Upper lobe of left lung (tissue), 4 donors: ENCODE measurements around the gene ADAMTS12.

ENCODE experiments used
- CTCF ChIP-seq, 6 experiments: fragments of 450-650 bp in 4 of 6; fragments of 200-600 bp in 2 of 6; sonication (generic) in 2 of 6; IDR thresholded peaks; one replicate each; pipeline ENCODE4 v1.5.1; 2016 to 2019; ENCODE audit warnings: antibody characterized with exemption in 6 of 6
- EP300 ChIP-seq, 4 donors: sonication (generic); formaldehyde crosslinking; IDR thresholded peaks; one replicate each; pipeline ENCODE4 v1.5.1; 2017; ENCODE audit warnings: antibody characterized with exemption in 4 of 4, control low read depth in 2 of 4
- POLR2A ChIP-seq, 4 donors: fragments of 450-650 bp; IDR thresholded peaks; one replicate each; pipeline ENCODE4 v1.5.1; 2016 to 2017; ENCODE audit warnings: antibody characterized with exemption in 4 of 4, mild to moderate bottlenecking in 2 of 4
- POLR2AphosphoS5 ChIP-seq, 2 donors: sonication (generic); formaldehyde crosslinking; IDR thresholded peaks; one replicate each; pipeline ENCODE4 v1.5.1; 2017; ENCODE audit warnings: antibody characterized with exemption in 2 of 2

GRCh38 chr5:33788922-33789566 lies 102.7 kb downstream of the ADAMTS12 start:
- TF ChIP-seq CTCF (IDR thresholded peaks at IDR 0.05), result no peak
- no peak for TF ChIP-seq POLR2A (IDR thresholded peaks at IDR 0.05)
- no peak for TF ChIP-seq POLR2AphosphoS5 (IDR thresholded peaks at IDR 0.05)
- TF ChIP-seq EP300 (IDR thresholded peaks at IDR 0.05), result no peak
